Loucy (cell line): ENCODE results near the gene HDHD5.

ENCODE experiments used
- EZH2phosphoT487 ChIP-seq: fragments of 200-600 bp; IDR thresholded peaks from 2 replicates; pipeline ENCODE4 v1.6.1; 2018; ENCODE audit warnings: antibody characterized with exemption, mild to moderate bottlenecking, moderate library complexity, borderline replicate concordance
- TF ChIP-seq, protein P1 (sequence below): fragments of 200-600 bp; sonication (generic); conservative IDR thresholded peaks from 2 replicates; pipeline ENCODE4 v1.5.1; 2014; ENCODE audit warnings: mild to moderate bottlenecking, antibody characterized with exemption, low read length

DNA sequence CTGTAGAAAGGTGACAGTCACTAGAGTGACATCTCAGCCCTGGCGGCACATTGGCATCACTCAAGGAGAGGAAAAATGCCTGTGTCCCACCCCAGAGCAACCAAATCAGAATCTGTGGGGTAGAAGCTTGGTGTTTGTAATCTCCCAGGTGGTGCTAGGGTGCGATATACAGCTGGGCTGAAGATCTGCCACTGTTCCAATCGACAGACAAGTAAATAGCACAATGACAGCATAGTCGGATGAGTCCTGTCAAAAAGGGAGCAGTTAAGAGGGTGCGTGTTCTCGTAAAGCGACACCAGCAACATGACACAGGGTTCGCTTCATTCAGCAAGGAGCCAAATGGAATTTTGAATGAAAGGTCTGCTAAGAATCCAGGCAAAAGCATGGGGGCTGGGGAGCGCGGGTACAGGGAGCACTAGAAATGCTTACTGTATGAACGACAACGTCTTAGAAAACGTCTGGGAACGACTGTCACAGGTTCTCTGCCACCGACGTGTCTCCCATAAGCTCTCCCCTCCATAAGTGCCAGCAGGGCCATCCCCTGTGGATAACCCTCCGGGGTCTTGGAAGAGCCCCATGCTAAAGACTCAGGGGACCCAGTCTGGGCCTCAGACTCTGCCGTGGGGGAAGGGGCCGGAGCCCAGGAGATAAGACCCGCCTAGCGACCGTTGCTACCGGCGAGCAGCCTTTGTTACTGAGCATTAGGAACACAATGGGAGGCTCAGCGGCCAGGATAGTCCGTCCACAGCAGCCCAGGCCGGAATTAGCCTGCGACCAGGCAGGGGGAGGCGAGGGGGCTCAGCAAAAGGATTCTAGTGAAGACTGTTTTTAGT, 39.3 kb upstream of the HDHD5 start:
- TF ChIP-seq, protein P1, sequence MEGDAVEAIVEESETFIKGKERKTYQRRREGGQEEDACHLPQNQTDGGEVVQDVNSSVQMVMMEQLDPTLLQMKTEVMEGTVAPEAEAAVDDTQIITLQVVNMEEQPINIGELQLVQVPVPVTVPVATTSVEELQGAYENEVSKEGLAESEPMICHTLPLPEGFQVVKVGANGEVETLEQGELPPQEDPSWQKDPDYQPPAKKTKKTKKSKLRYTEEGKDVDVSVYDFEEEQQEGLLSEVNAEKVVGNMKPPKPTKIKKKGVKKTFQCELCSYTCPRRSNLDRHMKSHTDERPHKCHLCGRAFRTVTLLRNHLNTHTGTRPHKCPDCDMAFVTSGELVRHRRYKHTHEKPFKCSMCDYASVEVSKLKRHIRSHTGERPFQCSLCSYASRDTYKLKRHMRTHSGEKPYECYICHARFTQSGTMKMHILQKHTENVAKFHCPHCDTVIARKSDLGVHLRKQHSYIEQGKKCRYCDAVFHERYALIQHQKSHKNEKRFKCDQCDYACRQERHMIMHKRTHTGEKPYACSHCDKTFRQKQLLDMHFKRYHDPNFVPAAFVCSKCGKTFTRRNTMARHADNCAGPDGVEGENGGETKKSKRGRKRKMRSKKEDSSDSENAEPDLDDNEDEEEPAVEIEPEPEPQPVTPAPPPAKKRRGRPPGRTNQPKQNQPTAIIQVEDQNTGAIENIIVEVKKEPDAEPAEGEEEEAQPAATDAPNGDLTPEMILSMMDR, result no peak
- no peak for TF ChIP-seq EZH2phosphoT487
